HG03135 (cell line): Measurements from ENCODE around the gene DCBLD1.
A peak's percentile ranks its signal among the peaks of the same experiment; 100 is the strongest.
"Not testable (repeated sequence)": the region's sequence is repeated elsewhere in the genome, so short reads cannot be mapped to it uniquely, and the experiment has no call there.

ENCODE experiments used
- ATAC-seq: cut with Tn5 transposase; IDR thresholded peaks from one replicate; pipeline ENCODE4 v1.9.1; 2021; ENCODE audit warnings: mild to moderate bottlenecking, moderate library complexity; ENCODE audit not compliant: unreplicated experiment

The DCBLD1 gene

DNA sequence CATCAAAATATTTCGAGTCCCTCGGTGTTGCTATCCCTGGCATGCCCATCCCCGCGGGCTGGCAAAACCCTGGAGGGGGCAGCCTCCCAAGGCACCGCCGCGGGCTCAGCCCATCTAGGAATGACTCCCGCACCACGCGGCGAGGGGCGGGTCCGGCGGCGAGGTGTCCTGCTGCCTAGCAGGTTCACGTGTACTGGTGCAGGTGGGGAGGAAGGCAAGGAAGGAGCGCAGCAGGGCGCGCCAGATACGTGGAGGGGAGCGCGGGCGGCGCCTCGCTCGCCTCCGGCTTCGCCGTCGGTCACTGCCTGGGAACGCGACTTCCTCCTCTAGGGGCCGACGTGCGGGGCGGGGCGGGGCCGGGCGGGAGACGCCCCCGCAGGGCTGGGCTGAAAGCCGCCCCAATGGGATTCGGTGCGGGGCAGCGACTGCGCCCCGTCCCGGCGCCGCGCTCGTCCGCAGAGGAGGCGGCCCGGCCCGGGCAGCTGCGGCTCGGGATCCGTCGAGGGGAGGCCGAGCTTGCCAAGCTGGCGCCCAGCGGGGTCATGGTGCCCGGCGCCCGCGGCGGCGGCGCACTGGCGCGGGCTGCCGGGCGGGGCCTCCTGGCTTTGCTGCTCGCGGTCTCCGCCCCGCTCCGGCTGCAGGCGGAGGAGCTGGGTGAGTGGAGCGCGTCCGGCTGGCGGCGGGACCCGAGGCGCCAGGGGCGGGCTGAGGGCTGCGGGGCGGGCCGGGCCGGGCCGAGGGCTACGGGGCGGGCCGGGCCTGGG is at the start of gene DCBLD1:
Gene DCBLD1 (plus strand): TSS at position 435 of the 764 bp plus-strand sequence. CDS start 108 bp downstream, at position 543.
- ATAC-seq: peak; percentile 76

DNA sequence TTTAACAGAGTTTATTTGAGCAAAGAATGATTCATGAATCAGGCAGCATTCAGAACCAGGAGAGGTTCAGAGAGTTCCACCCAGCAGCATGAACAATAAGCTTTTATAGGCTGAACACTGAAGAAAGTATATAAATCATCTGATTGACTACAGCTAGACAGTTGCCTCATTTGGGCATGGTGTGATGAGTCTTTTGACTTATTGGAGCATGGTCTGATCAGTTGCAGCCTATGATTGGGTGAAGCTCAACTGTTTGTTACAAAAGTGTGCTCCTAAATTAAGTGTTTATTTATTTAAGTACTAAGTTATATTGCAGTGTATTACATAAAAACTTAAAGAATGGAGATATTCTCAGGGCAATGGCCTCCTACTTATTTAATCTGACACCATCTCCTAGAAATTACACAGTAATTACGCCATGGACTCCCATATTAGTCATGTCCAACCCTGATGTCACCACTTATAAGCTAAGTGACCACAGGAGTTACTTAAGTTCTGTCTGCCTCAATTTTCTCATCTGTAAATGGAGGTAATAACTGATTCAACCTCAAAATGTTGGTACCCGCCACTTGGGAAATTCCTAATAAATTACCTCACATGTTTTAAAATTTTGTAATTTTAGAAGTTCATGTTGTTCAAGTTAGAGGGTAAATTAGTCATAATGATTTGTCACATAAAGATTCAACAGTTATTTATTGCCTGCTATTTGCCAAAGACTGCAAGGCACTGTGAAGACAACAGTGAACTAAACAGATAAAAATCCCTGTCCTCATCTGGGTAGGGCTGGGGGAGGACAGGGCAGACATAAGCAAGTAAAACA is 41.6 kb upstream of the DCBLD1 start:
- ATAC-seq: no peak

DNA sequence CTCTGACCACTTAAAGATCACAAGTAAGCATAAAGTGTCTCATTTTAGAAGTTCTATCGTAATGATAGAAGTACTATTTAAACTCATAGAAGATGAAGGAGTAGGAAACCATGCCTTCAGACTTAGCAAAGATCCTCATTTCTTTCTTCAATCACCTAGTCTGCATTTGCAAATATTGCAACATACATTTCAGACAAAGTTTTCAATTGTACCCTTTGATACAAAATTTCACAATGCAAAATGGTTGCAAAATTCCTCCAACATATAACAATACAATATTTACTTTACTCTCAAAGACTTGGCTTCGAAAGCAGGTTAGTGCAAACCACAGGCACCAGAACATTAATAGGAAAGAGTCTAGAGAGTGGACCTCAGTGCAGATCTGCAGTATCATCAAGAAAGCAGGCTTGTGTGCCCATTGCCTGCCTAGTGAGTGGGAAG is 40.6 kb upstream of the DCBLD1 start:
- no peak for ATAC-seq

DNA sequence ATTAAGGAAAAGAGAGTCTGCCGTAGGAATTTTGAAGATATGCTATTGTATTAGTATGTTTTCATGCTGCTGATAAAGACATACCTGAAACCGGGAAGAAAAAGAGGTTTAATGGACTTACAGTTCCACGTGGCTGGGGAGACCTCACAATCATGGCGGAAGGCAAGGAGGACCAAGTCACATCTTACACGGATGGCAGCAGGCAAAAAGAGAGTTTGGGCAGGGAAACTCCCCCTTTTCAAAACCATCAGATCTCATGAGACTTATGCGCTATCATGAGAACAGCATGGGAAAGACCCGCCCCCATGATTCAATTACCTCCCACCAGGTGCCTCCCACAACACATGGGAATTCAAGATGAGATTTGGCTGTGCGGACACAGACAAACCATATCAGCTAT is 40.2 kb upstream of the DCBLD1 start:
- not testable (repeated sequence) for ATAC-seq

DNA sequence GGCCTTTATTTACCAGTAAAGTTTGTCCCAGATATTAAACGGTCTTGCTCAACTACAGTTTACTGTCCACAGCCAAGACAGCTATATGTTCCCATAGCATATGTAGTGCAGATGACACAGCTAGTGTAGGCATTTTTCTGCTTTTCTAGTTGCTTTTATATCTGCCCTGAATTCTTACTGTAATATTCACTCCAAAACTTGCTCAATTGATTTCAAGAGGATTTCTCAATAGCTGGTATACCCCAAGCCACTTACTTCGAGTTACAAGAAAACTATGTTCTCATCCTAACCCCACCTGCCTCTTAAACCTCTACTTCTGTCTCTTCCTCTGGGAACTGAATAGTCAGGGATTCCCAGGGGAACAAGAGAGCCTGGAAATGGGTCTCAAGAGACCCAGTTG is 37.9 kb upstream of the DCBLD1 start:
- ATAC-seq: no peak

DNA sequence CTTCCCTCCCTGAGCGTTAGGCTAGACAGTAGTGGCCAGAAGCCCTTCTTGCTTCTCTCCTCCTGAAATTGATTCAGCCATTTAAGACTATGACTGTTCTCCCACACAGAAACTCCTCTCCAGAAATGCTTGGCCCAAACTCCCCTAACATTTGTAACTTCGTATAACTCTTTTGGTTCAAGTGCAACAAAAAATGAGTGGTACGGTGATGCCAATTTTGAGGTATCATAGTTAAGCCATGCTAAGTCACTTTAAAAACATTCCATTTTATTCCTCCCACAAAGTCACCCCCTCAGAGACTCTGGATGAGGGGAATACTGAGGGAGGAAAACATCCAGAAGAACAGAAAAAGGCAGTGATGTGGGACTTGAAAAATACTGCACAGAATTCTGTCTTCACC is 35.6 kb upstream of the DCBLD1 start:
- no peak for ATAC-seq

DNA sequence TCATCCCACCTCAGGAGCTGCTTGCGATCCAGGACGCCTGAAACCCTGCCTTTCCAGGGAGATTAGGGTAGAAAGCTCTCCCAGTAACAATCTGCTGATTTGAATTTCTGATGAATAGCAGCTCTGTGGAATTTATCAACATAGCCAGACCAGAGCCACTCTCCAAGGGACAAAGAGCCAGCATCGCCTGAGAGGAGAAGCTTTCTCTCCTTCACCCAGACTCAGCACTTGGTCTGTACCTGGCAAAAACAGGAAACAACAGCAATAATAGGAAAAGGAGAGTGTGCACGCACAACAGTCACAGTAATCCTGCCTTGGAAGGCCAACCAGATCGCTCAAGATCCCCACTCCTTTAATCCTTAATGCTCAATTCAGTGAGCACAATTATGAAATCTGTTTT is 34.5 kb upstream of the DCBLD1 start:
- ATAC-seq: no peak

DNA sequence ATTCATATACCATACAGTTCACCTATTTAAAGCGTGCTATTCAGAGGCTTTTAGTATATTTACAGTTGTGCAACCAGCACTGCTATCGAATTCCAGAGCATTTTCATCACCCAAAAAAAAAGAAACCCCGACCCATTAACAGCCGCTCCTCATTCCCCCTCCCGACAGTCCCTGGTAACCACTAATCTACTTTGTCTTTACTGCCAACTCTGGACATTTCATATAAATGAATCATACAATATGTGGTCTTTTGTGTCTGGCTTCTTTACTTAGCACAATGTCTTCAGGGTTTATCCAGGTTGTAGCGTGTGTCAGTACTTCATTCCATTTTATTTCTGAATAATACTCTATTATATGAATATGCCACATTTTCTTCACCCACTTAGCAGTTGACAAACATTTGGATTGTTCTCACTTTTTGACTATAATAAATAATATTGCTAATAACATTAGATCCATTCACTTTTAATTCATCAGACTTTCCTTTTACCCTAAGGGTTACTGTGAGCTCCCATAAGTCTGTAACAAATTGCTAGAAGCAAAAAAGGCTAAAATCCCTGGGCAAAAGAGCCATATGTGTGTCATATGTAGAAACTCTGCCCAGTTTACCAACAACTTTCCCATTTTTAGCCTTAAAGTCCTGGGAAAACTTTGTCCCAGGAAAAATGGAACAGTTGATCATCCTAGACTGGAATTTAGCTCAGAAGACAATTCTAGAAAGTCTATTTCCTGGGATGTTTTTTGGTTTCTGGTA is 33.6 kb upstream of the DCBLD1 start:
- ATAC-seq: no peak

DNA sequence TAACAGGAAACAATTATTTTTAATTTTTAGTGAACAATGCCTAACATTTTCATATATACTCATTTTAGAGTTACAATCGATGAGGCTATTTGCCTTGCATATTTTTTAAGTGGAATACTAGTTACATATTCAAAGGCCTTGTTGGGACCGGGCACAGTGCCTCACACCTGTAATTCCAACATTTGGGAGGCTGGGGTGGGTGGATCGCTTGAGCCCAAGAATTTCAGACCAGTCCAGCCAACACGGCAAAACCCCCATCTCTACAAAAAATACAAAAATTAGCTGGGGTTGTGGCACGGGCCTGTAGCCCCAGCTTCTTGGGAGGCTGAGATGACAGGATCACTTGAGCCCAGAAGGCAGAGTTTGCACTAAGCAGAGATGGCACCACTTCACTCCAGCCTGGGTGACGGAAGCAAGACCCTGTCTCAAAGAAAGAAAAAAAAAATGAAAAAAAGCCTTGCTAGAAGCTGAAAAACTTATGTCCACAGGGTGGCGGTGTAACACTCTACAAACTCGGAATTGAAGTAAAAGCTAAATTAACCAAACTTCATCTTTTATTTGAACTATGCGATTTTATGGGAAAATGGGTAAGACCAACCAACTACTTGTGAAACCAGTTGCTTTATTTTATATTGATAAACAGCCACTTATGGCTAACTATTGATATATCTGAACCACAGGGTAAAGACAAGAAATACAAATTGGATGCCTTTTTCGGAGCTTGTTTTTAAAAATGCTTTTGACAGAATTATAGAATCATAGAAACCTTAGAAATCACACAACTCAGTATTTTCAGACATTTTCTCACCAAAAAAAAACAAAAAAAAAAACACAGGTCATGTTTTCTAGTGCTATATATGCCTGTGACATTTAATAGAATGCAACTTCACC is 32.7 kb upstream of the DCBLD1 start:
- ATAC-seq: no peak

DNA sequence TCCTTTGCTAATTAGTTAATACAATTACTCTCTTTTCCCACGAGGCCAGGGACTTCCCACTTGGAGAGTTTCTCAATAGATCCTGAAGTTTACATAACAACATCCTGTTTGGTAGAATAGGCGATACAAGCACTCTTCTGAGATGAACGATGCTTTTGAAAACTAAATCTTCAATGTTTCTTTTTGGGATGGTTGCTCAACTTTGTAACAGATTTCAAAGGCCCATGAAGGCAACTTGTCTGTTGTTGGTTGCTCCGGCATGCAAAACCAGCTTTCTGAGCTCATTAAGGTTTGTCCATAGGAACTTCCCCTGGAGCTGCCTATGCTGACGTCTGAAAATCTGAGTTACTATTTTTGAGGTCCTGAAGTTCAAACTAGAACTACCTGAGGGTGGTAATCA is 30.8 kb upstream of the DCBLD1 start:
- no peak for ATAC-seq

DNA sequence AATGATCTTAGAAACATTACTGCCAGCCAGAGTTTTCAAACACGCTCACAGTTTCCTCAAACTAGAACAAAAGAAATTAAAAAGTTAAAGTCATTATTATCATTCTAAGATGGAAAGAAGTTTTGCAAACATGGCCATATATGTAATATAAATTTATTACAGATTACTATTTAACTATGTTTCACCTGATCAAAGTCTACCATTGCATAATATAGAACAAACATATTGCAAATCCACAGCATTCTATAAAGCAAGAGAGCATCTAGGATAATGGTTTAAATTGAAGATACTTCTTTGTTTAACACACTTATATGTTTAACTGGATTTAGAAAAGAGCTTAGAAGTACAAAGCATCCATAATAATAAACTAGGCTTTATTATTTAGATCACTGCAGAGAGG is 26.2 kb upstream of the DCBLD1 start:
- ATAC-seq: no peak

DNA sequence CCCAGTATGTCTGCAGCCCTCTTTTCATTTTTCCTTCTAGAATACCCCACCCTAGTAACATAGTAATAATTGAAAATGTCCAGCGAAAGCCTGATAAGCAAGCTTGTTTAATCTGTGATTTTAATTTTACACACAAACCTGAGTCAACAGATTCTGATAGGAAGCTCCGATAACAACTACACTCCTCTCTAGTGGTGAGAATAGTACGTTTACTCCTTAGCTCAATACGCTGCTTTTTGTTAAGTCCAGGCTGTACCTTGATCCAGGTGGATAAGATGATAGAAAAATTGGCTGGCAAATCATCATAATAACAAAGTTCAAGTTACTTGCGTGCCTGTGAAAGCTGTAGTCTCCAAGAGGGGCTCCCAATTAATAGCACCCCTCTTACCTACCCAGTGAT is 25.5 kb upstream of the DCBLD1 start:
- ATAC-seq: no peak

DNA sequence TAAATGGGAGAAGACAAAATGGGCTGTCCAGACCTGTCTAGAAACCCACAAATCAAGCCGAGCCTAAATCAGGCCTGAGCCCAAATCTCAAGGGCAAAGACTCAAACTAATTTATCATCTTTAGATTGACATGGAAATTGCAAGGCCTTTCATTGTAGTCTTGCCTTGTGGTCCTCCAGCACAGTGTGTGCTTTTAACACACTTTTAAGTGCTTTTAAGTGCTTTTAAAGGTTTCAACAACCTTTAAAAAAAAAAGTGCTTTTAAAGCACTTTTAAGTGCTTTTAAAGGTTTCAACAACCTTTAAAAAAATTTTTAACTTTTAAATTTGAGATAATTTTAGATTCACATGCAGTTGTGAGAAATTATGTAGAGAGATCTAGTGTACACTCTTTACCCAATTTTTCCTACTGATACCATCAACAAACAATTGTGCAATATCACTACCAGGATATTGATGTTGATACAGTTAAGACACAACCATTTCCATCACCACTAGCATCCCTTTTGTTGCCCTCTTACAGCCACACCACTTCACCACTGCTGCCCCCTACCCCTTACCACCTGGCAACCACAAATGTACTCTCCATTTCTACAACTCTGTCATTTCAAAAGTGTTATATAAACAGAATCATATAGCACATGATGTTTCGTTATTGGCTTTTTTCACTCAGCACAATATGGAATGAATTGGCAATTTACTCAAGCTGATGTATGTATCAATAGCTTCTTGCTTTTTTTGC is 23.1 kb upstream of the DCBLD1 start:
- ATAC-seq: no peak

DNA sequence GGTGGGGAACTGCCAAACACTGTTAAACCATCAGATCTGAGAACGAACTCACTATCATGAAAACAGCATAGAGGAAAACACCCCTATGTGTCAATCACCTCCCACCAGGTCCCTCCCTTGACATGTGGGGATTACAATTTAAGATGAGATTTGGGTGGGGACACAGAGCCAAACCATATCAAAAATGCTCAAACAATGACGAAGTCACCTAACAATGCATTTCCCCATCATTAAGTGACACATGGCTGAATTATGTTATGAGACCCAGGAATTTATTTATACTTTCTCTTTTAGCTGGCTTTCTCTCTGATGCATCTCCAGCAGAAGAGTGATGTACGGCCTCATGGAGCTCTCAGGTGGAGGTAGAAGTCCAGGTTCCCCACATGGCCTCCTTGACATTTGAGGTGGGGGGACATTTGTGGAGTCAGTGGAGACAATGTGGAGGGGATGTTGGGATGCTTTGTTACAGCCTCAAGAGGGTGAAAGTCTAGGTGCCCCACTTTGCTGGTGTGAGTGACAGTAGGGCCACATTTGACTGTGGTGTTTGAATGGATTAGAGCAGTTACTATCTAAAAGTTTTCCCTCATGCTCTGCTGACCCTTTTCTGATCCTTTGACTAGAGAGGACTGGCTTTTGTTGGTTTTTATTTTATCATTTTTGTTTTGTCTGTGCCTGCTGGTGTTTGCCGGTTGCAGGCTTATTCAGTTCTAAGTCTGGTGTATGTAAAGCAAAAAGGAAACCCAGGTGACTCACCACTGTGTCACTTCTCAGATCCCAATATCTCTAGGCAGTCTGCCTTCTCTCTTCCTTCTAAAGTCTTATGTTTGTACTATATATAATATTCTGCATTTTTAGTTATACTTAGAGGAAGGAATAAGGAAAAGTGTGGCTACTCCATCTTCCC is 18.5 kb upstream of the DCBLD1 start:
- no peak for ATAC-seq

DNA sequence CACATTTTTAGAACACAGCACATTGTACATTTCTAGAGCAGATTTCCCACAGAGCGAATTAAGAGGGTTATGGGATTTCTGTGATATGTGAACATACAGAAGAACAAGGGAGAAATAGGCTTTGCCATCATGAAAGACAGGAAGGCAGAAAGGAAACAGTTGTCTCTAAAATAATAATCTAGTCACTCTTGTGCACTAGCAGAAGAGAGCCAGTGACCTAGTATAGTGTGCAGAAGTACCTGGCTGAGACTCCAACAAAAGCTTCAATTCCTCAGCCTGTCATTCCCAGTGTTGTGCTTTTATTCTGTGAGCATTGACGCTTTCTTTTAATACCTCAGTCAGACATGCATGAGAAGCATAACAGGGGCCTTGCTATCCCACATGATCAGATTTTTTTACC is 17.8 kb upstream of the DCBLD1 start:
- ATAC-seq: no peak

DNA sequence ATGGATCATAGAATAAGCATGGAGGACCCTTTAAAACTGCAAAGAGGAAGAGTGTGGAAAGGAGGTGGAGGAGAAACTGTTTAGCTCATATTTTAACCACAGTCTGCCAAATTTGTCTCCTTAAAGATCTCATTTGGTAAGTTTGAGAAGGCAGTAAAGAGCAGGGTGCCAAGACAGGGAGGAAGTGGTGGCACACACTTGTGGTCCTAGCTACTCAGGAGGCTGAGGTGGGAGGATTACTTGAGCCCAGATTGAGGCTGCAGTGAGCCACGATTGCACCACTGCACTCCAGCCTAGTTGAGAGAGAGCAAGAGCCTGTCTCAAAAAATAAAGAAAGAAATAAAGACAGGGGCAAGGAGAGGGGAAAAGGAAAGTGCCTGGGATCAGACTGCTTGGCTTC is 16.8 kb upstream of the DCBLD1 start:
- no peak for ATAC-seq

DNA sequence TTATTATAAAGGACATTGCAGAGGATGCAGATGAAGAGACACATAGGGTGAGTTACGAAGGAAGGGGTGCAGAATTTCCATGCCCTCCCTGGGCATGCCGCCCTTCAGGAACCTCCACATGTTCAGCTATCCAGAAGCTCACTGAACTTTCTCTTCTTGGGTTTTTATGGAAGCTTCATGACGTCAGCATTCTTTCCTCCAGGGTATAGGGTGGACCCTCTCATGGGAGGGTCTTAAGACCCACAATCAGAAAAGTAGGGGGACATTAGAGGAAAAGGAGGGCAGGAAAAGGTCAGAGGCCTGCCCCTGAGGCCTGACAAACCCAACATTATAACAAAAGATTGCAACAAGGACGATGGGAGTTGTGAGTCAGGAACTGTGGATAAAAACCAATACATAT is 14.6 kb upstream of the DCBLD1 start:
- no peak for ATAC-seq

DNA sequence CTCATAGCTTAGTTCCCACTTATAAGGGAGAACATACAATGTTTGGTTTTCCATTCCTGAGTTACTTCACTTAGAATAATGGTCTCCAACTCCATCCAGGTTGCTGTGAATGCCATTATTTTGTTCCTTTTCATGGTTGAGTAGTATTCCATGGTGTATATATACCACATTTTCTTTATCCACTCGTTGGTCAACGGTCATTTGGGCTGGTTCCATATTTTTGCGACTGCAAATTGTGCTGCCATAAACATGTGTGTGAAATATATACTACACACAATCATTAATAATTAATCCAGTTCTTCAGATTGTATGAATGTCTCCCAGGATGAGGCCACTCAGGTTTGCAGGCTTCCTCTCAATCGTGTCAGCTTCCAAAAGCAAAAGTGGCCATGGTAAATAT is 13.9 kb upstream of the DCBLD1 start:
- ATAC-seq: not testable (repeated sequence)

DNA sequence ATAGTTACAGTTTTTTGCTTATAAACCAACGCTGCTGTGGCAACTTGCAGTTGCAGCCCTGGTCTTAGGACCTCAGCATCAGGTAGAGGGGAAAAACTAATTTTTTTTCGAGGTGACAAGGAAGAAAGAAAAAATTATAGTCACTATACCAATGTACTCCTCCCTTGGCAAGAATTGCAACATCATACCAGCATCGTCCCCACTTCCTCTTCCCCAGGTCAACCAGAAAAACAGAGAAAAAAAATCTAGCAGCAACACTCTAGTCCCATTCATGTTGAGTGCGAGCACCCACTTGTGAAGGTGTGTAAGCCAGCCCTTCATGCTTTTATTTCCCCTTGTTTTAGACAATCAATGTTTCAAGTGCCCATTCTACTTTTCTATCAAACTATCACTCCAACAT is 13.1 kb upstream of the DCBLD1 start:
- ATAC-seq: no peak
